Neural progenitor cell (in vitro differentiated cells): ENCODE results near the gene COTL1.

Experiments
- CTCF ChIP-seq: fragments of 200-600 bp; sonication (generic); IDR thresholded peaks from 2 replicates; pipeline ENCODE4 v1.5.1; 2017; ENCODE audit warnings: antibody characterized with exemption, mild to moderate bottlenecking
- EZH2 ChIP-seq: fragments of 200-600 bp; sonication (generic); IDR thresholded peaks from 2 replicates; pipeline ENCODE4 v1.6.1; 2017; ENCODE audit warnings: antibody characterized with exemption, mild to moderate bottlenecking, moderate library complexity

GRCh38 chr16:84649511-84649861 is 31.6 kb upstream of the COTL1 start:
- TF ChIP-seq CTCF (no peak), EZH2 (no peak)
